Measurements from ENCODE around the gene VARS1. TPM values are rescaled to one million over a fixed set of nuclear protein-coding genes. Genes with fewer than 3 reads are reported as not detected.
A peak's percentile ranks its signal among the peaks of the same experiment; 100 is the strongest.

Gene VARS1
- total RNA-seq, 1 donor from 2014 or later, result 22.5 TPM

DNA sequence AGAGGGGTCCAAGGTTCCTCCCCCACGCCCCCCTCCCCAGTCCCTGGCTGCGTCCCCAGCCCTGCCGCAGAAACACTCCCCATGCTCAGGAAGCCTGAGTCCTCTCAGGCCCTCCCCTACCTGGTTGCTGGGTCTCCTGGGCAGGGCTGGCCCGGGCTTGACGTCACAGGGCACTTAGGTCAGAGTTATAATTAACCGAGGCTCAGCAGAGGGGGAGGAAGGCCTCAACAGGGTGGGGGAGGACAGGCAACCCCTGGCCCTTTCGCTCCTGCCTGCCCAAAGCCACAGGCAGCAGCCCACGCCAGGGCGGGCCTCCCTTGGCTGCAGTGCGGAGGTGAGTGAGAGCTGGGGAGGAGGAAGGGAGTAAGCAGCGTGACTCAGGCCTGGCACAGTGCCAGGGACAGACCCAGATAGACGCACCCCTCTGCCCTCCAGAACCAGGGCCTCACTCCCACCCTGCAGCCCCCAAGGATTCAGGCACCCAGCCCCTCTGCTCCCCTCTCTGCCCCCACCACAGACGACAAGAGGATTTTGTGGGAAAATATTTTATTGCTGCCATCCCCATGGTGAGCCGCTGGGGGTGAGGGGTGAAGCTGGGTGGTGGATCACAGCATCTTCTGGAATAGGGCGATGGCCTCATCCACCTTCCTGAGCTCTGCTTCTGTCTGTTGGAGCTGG is 18.4 kb downstream of the VARS1 start, which contains the start of gene VWA7:
TSS of gene VWA7 (minus strand) at position 340 of the 678 bp plus-strand sequence. CDS start 549 bp downstream, outside the sequence.
- intact Hi-C loops (cut with micrococcal nuclease), result no loop called here
- ATAC-seq (peak; percentile 92), DNase-seq (peak; percentile 82)

DNA sequence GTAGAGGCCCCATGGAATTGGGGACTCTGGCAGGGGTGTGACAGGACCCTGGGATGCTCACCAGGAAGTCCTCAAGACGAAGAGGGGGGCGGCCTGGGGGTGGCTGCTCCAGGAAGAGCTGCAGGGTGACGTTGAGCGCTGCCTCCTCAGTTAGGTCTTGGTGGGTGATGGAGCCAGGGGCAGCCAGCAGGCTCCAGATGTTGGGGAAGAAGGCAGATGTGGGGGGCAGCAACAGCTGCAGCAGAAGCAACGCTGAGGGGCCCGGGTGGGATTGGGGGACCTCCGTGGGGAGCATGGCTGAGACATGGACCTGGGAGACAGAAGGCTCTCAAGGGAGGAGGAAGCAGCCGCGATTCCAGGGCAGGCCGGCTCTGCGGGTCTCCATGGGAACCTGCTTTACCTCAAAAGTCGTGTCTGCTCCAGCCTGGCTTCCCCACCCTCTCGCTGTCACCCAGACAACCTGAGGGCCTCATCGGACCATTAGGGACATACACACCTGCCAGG is 19.0 kb downstream of the VARS1 start:
- no peak for ATAC-seq
- peak; percentile 39 for DNase-seq
- intact Hi-C loops (cut with micrococcal nuclease), result no loop called here

GRCh38 chr6:31775633-31776484 is 19.7 kb downstream of the VARS1 start:
- no peak for ATAC-seq
- intact Hi-C loops (cut with micrococcal nuclease), result no loop called here
- DNase-seq, result no peak

GRCh38 chr6:31775184-31775583 is 20.4 kb downstream of the VARS1 start:
- intact Hi-C loops (cut with micrococcal nuclease), result no loop called here
- ATAC-seq, result no peak
- DNase-seq, result no peak

DNA sequence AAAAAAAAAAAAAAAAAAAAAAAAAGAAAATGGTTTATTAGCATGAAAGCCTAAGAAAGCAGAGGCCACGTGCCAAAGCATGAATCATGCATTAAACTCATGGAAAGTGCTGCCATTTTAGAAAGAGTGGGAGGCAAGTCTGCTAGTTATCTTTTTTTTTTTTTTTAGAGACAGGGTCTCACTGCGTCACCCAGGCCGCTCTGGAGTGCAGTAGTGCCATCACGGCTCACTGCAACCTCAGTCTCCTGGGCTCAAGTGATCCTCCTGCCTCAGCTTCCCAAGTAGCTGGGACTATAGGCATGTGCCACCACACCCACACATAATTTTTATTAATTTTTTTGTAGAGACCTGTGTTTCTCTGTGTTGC is 23.6 kb downstream of the VARS1 start:
- intact Hi-C loops (cut with micrococcal nuclease), result no loop called here
- DNase-seq (no peak), ATAC-seq (no peak)

DNA sequence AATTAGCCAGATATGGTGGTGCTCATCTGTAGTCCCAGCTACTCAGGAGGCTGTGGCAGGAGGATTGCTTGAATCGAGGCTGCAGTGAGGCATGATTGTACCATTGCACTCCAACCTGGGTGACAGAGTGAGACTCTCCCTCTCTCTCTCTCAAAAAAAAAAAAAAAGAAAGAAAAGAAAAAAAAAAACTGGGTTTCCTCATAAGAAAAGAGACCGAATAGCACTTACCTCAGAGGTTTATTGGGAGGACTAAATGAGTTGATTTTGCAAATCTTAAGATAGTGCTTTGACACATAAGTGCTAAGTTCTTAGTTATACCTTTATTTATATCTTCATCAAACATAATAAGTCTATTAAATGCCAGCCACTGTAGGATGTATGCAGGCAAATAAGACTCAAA is 24.7 kb downstream of the VARS1 start:
- DNase-seq (no peak), ATAC-seq (no peak)
- intact Hi-C loops (cut with micrococcal nuclease), result no loop called here

GRCh38 chr6:31769684-31770371 is 25.7 kb downstream of the VARS1 start:
- DNase-seq (peak; percentile 78), ATAC-seq (peak; percentile 65)
- intact Hi-C loops (cut with micrococcal nuclease), result no loop called here

DNA sequence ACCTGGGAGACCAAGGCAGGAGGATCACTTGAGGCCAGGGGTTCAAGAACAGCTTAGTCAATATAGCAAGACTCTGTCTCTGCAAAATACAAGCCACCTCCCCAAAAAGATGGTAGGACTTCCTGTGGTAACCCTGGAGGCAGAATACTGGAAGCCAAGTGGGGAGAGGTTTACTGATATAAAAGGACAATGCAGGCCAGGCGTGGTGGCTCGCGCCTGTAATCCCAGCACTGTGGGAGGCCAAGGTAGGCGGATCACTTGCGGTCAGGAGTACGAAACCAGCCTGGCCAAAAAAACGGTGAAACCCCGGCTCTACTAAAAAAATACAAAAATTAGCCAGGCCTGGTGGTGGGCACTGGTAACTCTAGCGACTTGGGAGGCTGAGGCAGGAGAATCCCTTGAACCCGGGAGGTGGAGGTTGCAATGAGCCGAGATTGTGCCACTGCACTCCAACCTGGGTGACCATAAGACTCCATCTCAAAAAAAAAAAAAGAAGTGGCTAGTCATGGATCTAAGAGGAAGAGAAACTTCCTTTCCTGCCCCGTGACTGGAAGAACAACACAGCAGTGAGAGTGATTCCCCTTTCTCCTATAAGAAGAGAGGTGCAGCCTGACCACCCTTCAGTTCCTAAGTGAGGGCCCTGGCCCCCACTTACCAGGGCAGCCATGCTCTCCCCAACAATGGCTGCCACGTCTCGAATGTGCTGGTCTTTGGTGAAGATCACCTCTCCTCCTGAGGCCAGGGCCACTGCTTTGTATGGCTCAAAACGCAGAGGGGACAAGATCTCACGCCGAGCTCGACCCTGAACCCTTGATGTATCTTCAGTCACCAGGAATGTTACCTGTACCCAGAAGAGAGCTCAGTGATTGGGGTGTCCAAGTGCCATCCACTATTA is 26.9 kb downstream of the VARS1 start:
- ATAC-seq, result peak; percentile 25

GRCh38 chr6:31767096-31767645 is 28.4 kb downstream of the VARS1 start:
- no peak for DNase-seq
- intact Hi-C loops (cut with micrococcal nuclease), result no loop called here
- ATAC-seq, result no peak

More for the DNA sequence above, 26.9 kb downstream of the VARS1 start:
- intact Hi-C loops (cut with micrococcal nuclease), result no loop called here
- DNase-seq, result no peak

DNA sequence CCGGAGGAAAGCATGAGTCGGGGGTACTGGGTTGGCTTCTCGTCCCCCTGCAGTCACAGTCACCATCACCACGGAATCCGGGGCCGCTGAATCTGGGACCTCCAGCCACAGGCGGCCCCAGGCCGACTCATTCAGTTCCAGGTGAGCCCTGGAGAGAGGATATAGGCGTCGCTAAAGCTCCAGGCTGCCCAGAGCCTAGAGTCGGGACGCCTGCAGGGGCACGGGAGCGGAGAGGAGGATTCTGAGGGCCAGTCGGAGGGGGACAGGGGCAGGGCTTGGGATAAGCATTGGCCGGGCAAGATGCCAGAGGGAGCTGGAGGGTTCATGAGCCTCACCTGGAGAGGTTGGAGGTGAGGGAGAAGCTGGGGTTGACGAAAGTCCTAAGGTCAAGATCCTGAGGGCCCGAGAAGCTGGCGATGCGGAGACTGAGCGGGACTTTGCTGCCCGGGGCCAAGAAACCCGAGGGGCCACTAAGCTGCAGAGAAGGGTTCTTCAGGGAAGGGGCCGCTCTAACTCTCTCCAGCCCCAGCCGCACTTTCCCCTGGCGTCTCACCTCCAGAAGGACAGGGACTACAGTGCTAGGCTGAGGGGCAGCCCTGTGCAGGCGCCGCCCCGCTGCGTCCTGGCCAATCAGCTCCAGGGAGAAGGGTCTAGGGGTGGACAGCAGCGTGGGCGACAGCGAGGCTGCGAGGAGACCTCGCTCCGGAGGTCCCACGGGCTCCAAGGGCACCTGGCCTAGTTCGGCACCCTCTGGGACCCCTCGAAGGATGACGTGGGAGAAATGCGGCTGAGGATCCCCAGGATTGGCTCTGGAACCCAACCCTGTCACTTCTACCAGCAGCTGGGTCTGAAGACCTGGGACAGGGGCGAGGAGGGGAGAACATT is 29.4 kb downstream of the VARS1 start:
- peak; percentile 55 for DNase-seq
- ATAC-seq, result peak; percentile 58
- intact Hi-C loops (cut with micrococcal nuclease), result no loop called here

GRCh38 chr6:31765559-31765909 is 30.0 kb downstream of the VARS1 start:
- DNase-seq, result no peak
- no peak for ATAC-seq
- intact Hi-C loops (cut with micrococcal nuclease), result no loop called here

DNA sequence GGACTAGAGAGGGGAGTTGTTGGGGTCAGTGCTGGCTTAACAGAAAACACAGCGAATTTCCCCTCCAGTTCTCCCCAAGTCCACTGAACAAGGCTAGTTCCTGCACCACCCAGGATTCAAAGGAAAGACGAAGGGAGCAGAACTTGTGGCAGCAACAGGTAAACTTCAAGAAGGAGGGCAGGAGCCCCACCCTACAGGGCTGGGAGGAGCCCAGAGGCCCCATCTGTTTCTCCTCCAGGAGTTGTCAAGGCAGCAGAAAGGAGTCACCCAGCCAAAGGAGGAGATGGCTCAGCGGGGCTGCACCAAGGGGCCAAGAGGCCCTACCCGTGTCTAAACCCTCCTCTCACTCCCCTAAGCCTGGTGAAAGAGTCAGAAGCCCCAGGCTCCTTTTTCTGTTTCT is 31.4 kb downstream of the VARS1 start:
- intact Hi-C loops (cut with micrococcal nuclease), result no loop called here
- DNase-seq (no peak), ATAC-seq (no peak)

DNA sequence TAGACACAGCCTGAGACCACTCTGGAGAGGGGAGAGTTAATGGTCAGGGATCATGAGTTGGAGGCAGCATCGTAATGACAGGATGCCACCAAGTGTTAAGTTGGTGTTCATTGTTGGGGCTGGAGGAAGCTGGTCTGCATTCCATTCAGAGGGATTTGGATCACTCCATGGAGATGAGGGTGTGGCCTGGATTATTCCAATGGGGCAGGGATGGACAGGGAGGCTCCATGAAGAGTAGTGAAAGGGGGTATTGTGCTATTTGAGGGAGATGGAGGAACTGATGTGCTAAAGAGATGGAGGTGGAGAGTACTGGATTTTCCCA is 32.0 kb downstream of the VARS1 start:
- intact Hi-C loops (cut with micrococcal nuclease), result no loop called here
- ATAC-seq (peak; percentile 39), DNase-seq (no peak)

- intact Hi-C loops (cut with micrococcal nuclease), result no loop called here
- no peak for DNase-seq
- ATAC-seq, result no peak
Observed at GRCh38 chr6:31762878-31763618, 32.5 kb downstream of the VARS1 start.

DNA sequence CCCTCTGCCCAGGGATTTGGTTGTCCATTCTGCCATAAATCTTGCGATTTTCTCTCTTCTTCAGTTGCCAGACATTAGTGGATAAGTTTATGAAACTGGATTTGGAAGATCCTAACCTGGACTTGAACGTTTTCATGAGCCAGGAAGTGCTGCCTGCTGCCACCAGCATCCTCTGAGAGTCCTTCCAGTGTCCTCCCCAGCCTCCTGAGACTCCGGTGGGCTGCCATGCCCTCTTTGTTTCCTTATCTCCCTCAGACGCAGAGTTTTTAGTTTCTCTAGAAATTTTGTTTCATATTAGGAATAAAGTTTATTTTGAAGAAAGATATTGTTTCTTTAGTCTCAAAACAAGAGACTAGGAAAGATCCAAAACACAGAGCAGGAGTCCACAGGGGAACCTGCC is 33.2 kb downstream of the VARS1 start, which contains the start of gene SAPCD1:
TSS of gene SAPCD1 (plus strand) at position 301 of the 400 bp plus-strand sequence. CDS start 399 bp downstream, outside the sequence.
- intact Hi-C loops (cut with micrococcal nuclease), result no loop called here
- ATAC-seq, result no peak
- DNase-seq, result no peak

DNA sequence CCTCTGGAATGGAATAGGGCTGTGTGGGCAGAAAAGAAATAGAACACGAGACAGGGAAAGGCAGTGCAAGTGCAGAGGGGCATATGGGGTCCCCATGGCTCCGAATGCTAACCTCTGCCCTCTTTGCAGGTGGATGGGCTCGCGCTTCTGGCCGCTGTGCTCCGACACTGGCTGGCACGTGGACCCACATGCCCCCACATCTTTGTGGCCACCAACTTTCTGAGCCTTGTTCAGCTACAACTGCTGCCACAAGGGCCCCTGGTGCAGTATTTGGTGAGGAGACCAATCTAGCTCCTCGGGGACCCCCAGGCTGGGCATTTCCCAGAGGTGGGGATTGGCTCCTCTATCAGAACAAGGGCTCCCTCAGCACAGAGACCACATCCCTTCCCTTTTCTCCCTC is 34.2 kb downstream of the VARS1 start:
- intact Hi-C loops (cut with micrococcal nuclease), result no loop called here
- no peak for DNase-seq

GRCh38 chr6:31760790-31761189 is 34.8 kb downstream of the VARS1 start:
- ATAC-seq, result no peak
- no peak for DNase-seq
- intact Hi-C loops (cut with micrococcal nuclease), result no loop called here

More for the DNA sequence above, 34.2 kb downstream of the VARS1 start:
- no peak for ATAC-seq
